ENCODE measurements around the gene SLC24A3. TPM values are rescaled to one million over a fixed set of nuclear protein-coding genes. Genes with fewer than 3 reads are reported as not detected.

The SLC24A3 gene
- total RNA-seq, 1 experiment from 2014 or later, result not detected

DNA sequence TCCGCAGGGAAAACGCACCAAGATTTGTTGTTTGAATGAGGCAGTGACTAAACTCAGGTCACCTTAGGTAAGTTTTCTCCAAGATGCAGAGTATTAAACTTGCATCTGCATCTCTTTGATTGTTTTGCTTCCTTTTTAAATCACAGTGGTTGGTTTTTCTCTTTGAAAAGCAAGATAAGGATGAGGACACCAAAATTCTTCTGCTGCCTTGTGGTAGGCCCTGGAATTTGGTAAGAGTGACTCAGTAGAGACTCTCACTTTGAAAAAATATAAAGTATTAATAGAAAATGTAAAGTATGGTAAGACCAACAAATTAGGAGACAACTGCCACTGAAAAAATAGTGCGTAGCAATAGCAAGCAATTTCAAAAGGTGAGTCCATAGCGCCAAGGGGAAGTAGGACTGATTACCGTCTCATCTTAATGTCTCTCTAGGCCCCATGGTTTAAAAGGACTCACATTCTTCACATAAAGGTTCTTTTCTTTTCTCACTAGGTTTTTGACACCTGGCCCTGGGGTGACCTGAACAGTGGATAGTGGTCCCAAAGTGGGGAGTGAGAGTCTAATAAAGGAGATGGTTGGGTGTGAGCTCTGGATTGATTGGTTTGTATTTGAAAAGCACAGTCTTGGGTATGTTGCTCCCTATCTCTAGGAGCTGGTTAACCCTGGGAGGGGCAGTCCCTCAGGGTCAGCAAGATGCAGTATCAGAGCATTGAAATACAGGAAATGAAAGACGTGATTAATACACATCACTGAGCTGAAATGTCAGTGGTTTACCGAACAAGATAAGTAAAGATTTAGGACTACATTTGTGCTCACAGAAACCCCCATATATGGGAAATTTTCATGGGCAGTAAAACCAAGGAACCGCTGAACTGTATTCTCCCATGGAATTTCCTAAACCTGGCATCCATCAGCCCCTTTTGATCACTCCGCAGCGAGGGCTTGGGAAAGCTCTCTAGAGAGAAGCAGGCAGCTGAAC lies 221.2 kb downstream of the SLC24A3 start:
- TF ChIP-seq REST (IDR thresholded peaks at IDR 0.05; ENCODE audit: insufficient read depth in 1 of 2, low read depth in 2 of 2, low read length in 1 of 2) (no peak), CTCF (IDR thresholded peaks at IDR 0.05) (no peak), POLR2AphosphoS5 (IDR thresholded peaks at IDR 0.05; ENCODE audit: low read depth, low read length) (no peak), TCF7L2 (IDR thresholded peaks at IDR 0.05; ENCODE audit: low read depth, low read length) (no peak)
- Histone ChIP-seq H3K9me3 (ENCODE audit: control insufficient read depth, insufficient read depth, low read depth, low read length) (no peaks in the 10 kb centered on the region), H3K27me3 (ENCODE audit: control insufficient read depth, insufficient read depth, low read length) (peaks cover 6% of the 10 kb centered on the region), H3K4me3 (ENCODE audit: low read depth in 2 of 2, low read length in 2 of 2) (no peak overlapping the region), H3K27ac (ENCODE audit: low read length) (no peak overlapping the region), H3K36me3 (ENCODE audit: control insufficient read depth, insufficient read depth, low read length) (no peaks in the 10 kb centered on the region), H3K4me1 (ENCODE audit: control insufficient read depth, insufficient read depth, low read length) (no peaks in the 10 kb centered on the region)
- ATAC-seq (no peak), DNase-seq (ENCODE audit: low read depth, low spot score) (no peak)
- POLR2A ChIA-PET, result no interaction called here
- CTCF ChIA-PET, result no interaction called here
- BruUV-seq (replicated peaks), result no TSS peak
- in situ Hi-C loops (cut with HindIII; ENCODE audit: low pct_unique_long_range_greater_than_20kb, low sequenced_read_pairs), result no loop called here
- intact Hi-C loops (cut with micrococcal nuclease; ENCODE audit: unreplicated experiment), result no loop called here

DNA sequence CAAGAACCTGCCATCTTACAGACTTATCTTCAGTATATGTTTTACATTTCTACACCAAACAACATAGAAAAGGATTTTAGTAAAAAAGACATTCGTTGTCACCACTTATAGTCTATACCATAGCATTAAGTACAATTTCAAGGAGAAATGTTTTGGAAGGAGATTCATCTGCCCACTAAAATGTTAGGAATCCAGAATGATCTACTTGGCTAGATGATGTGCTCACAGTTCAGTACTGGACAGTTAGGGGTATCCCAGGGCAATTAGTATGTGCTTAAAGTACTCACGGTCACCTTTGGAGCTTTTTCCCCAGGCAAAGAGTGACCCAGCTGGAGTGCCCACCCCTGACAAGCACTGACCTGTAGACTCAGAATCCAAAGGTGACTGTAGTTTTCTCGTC lies 222.9 kb downstream of the SLC24A3 start:
- DNase-seq (ENCODE audit: low read depth, low spot score) (no peak), ATAC-seq (no peak)
- no peaks in the 10 kb centered on the region for H3K4me1 ChIP-seq (ENCODE audit: control insufficient read depth, insufficient read depth, low read length)
- H3K27ac ChIP-seq (ENCODE audit: low read length), result no peak overlapping the region
- no peaks in the 10 kb centered on the region for H3K9me3 ChIP-seq (ENCODE audit: control insufficient read depth, insufficient read depth, low read depth, low read length)
- no peak for TF ChIP-seq CTCF (IDR thresholded peaks at IDR 0.05)
- TF ChIP-seq SIN3A (IDR thresholded peaks at IDR 0.05; ENCODE audit: borderline replicate concordance, insufficient read depth, low read depth, low read length), result no peak
- TF ChIP-seq POLR2AphosphoS5 (IDR thresholded peaks at IDR 0.05; ENCODE audit: low read depth, low read length), result no peak
- TF ChIP-seq TCF7L2 (IDR thresholded peaks at IDR 0.05; ENCODE audit: low read depth, low read length), result no peak
- no peak for TF ChIP-seq REST (IDR thresholded peaks at IDR 0.05; ENCODE audit: insufficient read depth in 1 of 2, low read depth in 2 of 2, low read length in 1 of 2)
- intact Hi-C loops (cut with micrococcal nuclease; ENCODE audit: unreplicated experiment), result no loop called here
- CTCF ChIA-PET, result no interaction called here
- POLR2A ChIA-PET, result no interaction called here
- peaks cover 2% of the 10 kb centered on the region; the same call in 1 of the 2 replicates for H3K27me3 ChIP-seq (ENCODE audit: control insufficient read depth, insufficient read depth, low read length)
- H3K36me3 ChIP-seq (ENCODE audit: control insufficient read depth, insufficient read depth, low read length), result no peaks in the 10 kb centered on the region
- no TSS peak for BruUV-seq (replicated peaks)
- in situ Hi-C loops (cut with HindIII; ENCODE audit: low pct_unique_long_range_greater_than_20kb, low sequenced_read_pairs), result no loop called here
- H3K4me3 ChIP-seq (ENCODE audit: low read depth in 2 of 2, low read length in 2 of 2), result no peak overlapping the region

Data from Panc1 (cell line).